Peyer's patch (tissue), 4 donors: ENCODE results near the gene ZCCHC14.

Source experiments
- POLR2A ChIP-seq, 2 donors: fragments of 450-650 bp; IDR thresholded peaks; one replicate each; pipeline ENCODE4 v1.5.1; 2017; ENCODE audit warnings: antibody characterized with exemption in 2 of 2, mild to moderate bottlenecking in 2 of 2, moderate library complexity in 2 of 2
- TF ChIP-seq, protein P1 (sequence below), 6 experiments: fragments of 450-650 bp in 4 of 6; fragments of 200-600 bp in 2 of 6; sonication (generic) in 1 of 6; IDR thresholded peaks; one replicate each; pipeline ENCODE4 v1.5.1; 2017 to 2019; ENCODE audit warnings: antibody characterized with exemption in 6 of 6, mild to moderate bottlenecking in 3 of 6, moderate library complexity in 1 of 6

DNA sequence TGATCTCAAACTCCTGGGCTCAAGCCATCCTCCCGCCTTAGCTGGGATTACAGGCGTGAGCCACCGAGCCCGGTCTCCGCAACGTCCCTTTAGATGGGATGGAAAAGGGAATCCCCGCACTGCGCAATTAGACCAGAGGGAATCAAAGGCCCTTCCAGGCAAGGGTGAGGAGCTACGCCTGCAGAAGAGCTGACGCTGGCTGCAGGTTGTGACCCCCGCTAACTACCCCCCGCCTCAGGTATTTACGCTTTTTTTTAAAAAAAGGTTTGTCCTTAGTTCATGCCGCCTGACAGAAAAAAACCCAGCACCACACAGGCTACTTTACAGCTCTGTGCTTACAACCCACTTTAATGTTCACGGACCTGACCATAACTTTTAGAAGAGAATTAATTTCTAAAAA, 26.9 kb downstream of the ZCCHC14 start:
- TF ChIP-seq, protein P1, sequence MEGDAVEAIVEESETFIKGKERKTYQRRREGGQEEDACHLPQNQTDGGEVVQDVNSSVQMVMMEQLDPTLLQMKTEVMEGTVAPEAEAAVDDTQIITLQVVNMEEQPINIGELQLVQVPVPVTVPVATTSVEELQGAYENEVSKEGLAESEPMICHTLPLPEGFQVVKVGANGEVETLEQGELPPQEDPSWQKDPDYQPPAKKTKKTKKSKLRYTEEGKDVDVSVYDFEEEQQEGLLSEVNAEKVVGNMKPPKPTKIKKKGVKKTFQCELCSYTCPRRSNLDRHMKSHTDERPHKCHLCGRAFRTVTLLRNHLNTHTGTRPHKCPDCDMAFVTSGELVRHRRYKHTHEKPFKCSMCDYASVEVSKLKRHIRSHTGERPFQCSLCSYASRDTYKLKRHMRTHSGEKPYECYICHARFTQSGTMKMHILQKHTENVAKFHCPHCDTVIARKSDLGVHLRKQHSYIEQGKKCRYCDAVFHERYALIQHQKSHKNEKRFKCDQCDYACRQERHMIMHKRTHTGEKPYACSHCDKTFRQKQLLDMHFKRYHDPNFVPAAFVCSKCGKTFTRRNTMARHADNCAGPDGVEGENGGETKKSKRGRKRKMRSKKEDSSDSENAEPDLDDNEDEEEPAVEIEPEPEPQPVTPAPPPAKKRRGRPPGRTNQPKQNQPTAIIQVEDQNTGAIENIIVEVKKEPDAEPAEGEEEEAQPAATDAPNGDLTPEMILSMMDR (IDR thresholded peaks at IDR 0.05), result no peak
- no peak for TF ChIP-seq POLR2A (IDR thresholded peaks at IDR 0.05)
